Astrocyte (in vitro differentiated cells and primary cell): ENCODE data around the gene KIFC1. TPM values are rescaled to one million over a fixed set of nuclear protein-coding genes. Genes with fewer than 3 reads are reported as not detected.

Experiments used
- DNase-seq: peaks from one replicate; pipeline ENCODE4 v3.0.0-alpha.2; 2010; ENCODE audit warnings: low read depth
- FAIRE-seq: peaks from 2 replicates; lab custom pipeline; 2011; peaks lifted over from hg19 to GRCh38; lab: Jason Lieb, UNC
- H2AFZ ChIP-seq: 2 replicates; pipeline ENCODE4 v1.6.0; 2012; ENCODE audit warnings: low read depth, low read length, inconsistent platforms
- H3K27ac ChIP-seq: 2 replicates; pipeline ENCODE4 v1.5.1; 2011; ENCODE audit warnings: low read depth, low read length, inconsistent platforms
- H3K27me3 ChIP-seq: 2 replicates; pipeline ENCODE4 v1.6.0; 2011; ENCODE audit warnings: low read length, inconsistent platforms; ENCODE audit not compliant: insufficient read depth
- H3K36me3 ChIP-seq: 2 replicates; pipeline ENCODE4 v1.5.1; 2011; ENCODE audit warnings: low read length, inconsistent platforms; ENCODE audit not compliant: insufficient read depth
- H3K4me1 ChIP-seq: 2 replicates; pipeline ENCODE4 v1.5.1; 2011; ENCODE audit warnings: low read length, inconsistent platforms; ENCODE audit not compliant: insufficient read depth
- H3K4me2 ChIP-seq: 2 replicates; pipeline ENCODE4 v1.6.0; 2012; ENCODE audit warnings: low read length, inconsistent platforms
- H3K4me3 ChIP-seq: 2 replicates; pipeline ENCODE4 v1.5.1; 2011; ENCODE audit warnings: low read depth, mild to moderate bottlenecking, low read length, inconsistent platforms; ENCODE audit not compliant: insufficient read depth
- H3K79me2 ChIP-seq: 2 replicates; pipeline ENCODE4 v1.6.0; 2012; ENCODE audit warnings: mild to moderate bottlenecking, low read length, inconsistent platforms; ENCODE audit not compliant: insufficient read depth
- H3K9ac ChIP-seq: 2 replicates; pipeline ENCODE4 v1.6.0; 2012; ENCODE audit warnings: mild to moderate bottlenecking, low read length, inconsistent platforms
- H3K9me3 ChIP-seq: 2 replicates; pipeline ENCODE4 v1.5.1; 2012; ENCODE audit warnings: low read depth, mild to moderate bottlenecking, low read length, inconsistent platforms; ENCODE audit not compliant: insufficient read depth
- H4K20me1 ChIP-seq: 2 replicates; pipeline ENCODE4 v1.6.0; 2012; ENCODE audit warnings: low read length, inconsistent platforms; ENCODE audit not compliant: insufficient read depth
- H3K27ac Mint-ChIP-seq: one replicate; pipeline ENCODE4 v1.8.0; 2021; ENCODE audit warnings: mild to moderate bottlenecking, mixed read lengths; ENCODE audit not compliant: unreplicated experiment
- H3K27me3 Mint-ChIP-seq: one replicate; pipeline ENCODE4 v1.8.0; 2021; ENCODE audit warnings: low read depth, mixed read lengths; ENCODE audit not compliant: unreplicated experiment
- H3K36me3 Mint-ChIP-seq: one replicate; pipeline ENCODE4 v1.8.0; 2021; ENCODE audit warnings: low read depth, mixed read lengths; ENCODE audit not compliant: unreplicated experiment
- H3K4me1 Mint-ChIP-seq: one replicate; pipeline ENCODE4 v1.8.0; 2021; ENCODE audit warnings: low read depth, mixed read lengths; ENCODE audit not compliant: unreplicated experiment
- H3K4me3 Mint-ChIP-seq: one replicate; pipeline ENCODE4 v1.8.0; 2021; ENCODE audit warnings: mild to moderate bottlenecking, moderate library complexity, mixed read lengths; ENCODE audit not compliant: unreplicated experiment
- H3K9me3 Mint-ChIP-seq: one replicate; pipeline ENCODE4 v1.8.0; 2021; ENCODE audit warnings: mild to moderate bottlenecking, mixed read lengths; ENCODE audit not compliant: unreplicated experiment
- EZH2 ChIP-seq: IDR thresholded peaks from 2 replicates; pipeline ENCODE4 v1.6.1; 2012; ENCODE audit warnings: mild to moderate bottlenecking, low read length, inconsistent platforms; ENCODE audit not compliant: insufficient read depth
- total RNA-seq: library from RNA; stranded (reverse); gene quantifications from 2 replicates; pipeline ENCODE4 v1.2.1, GENCODE V29; 2021
- TF ChIP-seq, protein P1 (sequence below): IDR thresholded peaks from 2 replicates; pipeline ENCODE4 v1.5.1; 2011; ENCODE audit warnings: low read depth, mild to moderate bottlenecking, inconsistent platforms, low read length, moderate library complexity; ENCODE audit not compliant: insufficient read depth

KIFC1 gene
- total RNA-seq, 1 donor from 2014 or later = 4.2 TPM

DNA sequence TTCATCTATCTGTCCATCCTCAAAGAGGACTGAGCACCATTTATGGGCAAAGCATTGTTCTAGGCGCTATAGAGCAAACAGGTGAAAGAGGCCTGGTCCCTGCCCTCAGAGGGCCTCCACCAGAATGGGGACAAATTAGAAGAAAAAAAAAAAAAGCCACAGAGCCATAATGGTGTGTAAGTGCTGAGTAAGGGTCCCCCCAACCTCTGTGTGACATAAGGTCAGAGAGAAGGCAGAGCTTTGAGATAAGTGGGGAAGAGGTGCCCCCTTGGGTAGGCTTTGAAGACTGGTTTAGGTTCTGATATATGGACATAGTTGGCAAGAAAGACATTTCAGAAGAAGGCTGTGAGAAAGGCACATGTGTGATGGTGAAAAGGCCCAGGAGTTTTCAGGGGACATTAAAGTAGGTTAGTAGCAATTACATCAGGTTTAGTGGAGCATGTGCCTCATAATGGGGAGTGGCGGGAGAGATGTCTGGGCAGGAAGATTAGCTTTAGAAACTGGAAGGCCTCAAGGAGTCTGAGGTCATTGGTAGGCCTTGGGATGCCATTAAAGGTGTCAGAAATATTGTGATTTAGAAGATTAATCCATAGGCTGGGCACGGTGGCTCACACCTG, 47.5 kb downstream of the KIFC1 start:
- H3K9me3 ChIP-seq = no peaks in the 10 kb centered on the region
- TF ChIP-seq, protein P1, sequence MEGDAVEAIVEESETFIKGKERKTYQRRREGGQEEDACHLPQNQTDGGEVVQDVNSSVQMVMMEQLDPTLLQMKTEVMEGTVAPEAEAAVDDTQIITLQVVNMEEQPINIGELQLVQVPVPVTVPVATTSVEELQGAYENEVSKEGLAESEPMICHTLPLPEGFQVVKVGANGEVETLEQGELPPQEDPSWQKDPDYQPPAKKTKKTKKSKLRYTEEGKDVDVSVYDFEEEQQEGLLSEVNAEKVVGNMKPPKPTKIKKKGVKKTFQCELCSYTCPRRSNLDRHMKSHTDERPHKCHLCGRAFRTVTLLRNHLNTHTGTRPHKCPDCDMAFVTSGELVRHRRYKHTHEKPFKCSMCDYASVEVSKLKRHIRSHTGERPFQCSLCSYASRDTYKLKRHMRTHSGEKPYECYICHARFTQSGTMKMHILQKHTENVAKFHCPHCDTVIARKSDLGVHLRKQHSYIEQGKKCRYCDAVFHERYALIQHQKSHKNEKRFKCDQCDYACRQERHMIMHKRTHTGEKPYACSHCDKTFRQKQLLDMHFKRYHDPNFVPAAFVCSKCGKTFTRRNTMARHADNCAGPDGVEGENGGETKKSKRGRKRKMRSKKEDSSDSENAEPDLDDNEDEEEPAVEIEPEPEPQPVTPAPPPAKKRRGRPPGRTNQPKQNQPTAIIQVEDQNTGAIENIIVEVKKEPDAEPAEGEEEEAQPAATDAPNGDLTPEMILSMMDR = no peak
- no peak for TF ChIP-seq EZH2
- Mint-ChIP-seq H3K4me3 (no peak overlapping the region), H3K4me1 (peaks cover 9% of the 10 kb centered on the region), H3K36me3 (peaks cover 34% of the 10 kb centered on the region), H3K27ac (no peak overlapping the region), H3K27me3 (no peaks in the 10 kb centered on the region), H3K9me3 (no peaks in the 10 kb centered on the region)
- no peaks in the 10 kb centered on the region for H3K79me2 ChIP-seq
- no peak overlapping the region for H3K4me3 ChIP-seq
- no peak overlapping the region for H3K27ac ChIP-seq
- no peak for DNase-seq
- H3K36me3 ChIP-seq = peaks cover 24% of the 10 kb centered on the region
- no peaks in the 10 kb centered on the region for H3K27me3 ChIP-seq
- no peak overlapping the region for H3K9ac ChIP-seq
- H2AFZ ChIP-seq = no peak overlapping the region
- peaks cover 14% of the 10 kb centered on the region for H4K20me1 ChIP-seq
- no peak overlapping the region for H3K4me2 ChIP-seq
- H3K4me1 ChIP-seq = peaks cover 5% of the 10 kb centered on the region
- FAIRE-seq = no peak

- Histone ChIP-seq H2AFZ (no peak overlapping the region), H3K4me3 (no peak overlapping the region), H4K20me1 (peaks cover 13% of the 10 kb centered on the region), H3K79me2 (no peaks in the 10 kb centered on the region), H3K4me1 (peaks cover 3% of the 10 kb centered on the region), H3K9me3 (no peaks in the 10 kb centered on the region), H3K27me3 (no peaks in the 10 kb centered on the region), H3K27ac (no peak overlapping the region), H3K9ac (no peak overlapping the region), H3K36me3 (peaks cover 24% of the 10 kb centered on the region), H3K4me2 (no peak overlapping the region)
- no peak for FAIRE-seq
- TF ChIP-seq, protein P1 = no peak
- no peak for TF ChIP-seq EZH2
- Mint-ChIP-seq H3K27ac (no peak overlapping the region), H3K36me3 (peaks cover 42% of the 10 kb centered on the region), H3K27me3 (no peaks in the 10 kb centered on the region), H3K4me3 (peak overlapping the region; percentile 69), H3K4me1 (peaks cover 6% of the 10 kb centered on the region), H3K9me3 (no peaks in the 10 kb centered on the region)
- no peak for DNase-seq
Measured at GRCh38 chr6:33439956-33440648, 48.5 kb downstream of the KIFC1 start.
